H1 (cell line): ENCODE measurements around the gene DYNLRB2. TPM values are rescaled to one million over a fixed set of nuclear protein-coding genes. Genes with fewer than 3 reads are reported as not detected.

Experiments
- CTCF ChIA-PET: fragments of 300-600 bp; sonication (Branson Sonifier 250); formaldehyde crosslinking; loops from one replicate; lab custom pipeline; 2021; ENCODE audit not compliant: partially characterized antibody; lab: Charles Lee
- POLR2A ChIA-PET: fragments of 300-600 bp; sonication (Branson Sonifier 250); formaldehyde crosslinking; loops from one replicate; lab custom pipeline; 2021; ENCODE audit warnings: inconsistent platforms; ENCODE audit not compliant: partially characterized antibody; lab: Charles Lee
- DNase-seq, 2 experiments: peaks; one replicate each; pipeline versions ENCODE4 v3.0.0 to v3.0.0-alpha.2; 2010 to 2022; ENCODE audit warnings: low spot score in 2 of 2, low read depth in 1 of 2, mixed read lengths in 1 of 2
- FAIRE-seq: peaks from 2 replicates; lab custom pipeline; 2011; peaks lifted over from hg19 to GRCh38; lab: Jason Lieb, UNC
- H2AFZ ChIP-seq: 2 replicates; pipeline ENCODE4 v1.8.1; 2012; ENCODE audit warnings: low read length, inconsistent platforms
- H2AK5ac ChIP-seq: 2 replicates; pipeline ENCODE4 v1.6.1; 2013; ENCODE audit warnings: low read depth, low read length
- H2BK120ac ChIP-seq: replicated peaks from 2 replicates; pipeline ENCODE3; 2013; ENCODE audit warnings: low read depth, low read length, inconsistent platforms
- H2BK12ac ChIP-seq: 2 replicates; pipeline ENCODE4 v1.6.1; 2013; ENCODE audit warnings: low read depth, low read length
- H2BK15ac ChIP-seq: 2 replicates; pipeline ENCODE4 v1.6.1; 2013; ENCODE audit warnings: low read length
- H2BK20ac ChIP-seq: 2 replicates; pipeline ENCODE4 v1.6.1; 2013; ENCODE audit warnings: low read length
- H2BK5ac ChIP-seq: 2 replicates; pipeline ENCODE4 v1.6.1; 2013; ENCODE audit warnings: low read depth, low read length
- H3K14ac ChIP-seq: 2 replicates; pipeline ENCODE4 v1.6.1; 2013; ENCODE audit warnings: inconsistent platforms; ENCODE audit not compliant: insufficient read length
- H3K18ac ChIP-seq: 2 replicates; pipeline ENCODE4 v1.6.1; 2013; ENCODE audit warnings: low read length; ENCODE audit errors: extremely low read depth
- H3K23ac ChIP-seq: 2 replicates; pipeline ENCODE4 v1.6.1; 2013; ENCODE audit warnings: inconsistent platforms; ENCODE audit not compliant: insufficient read length
- H3K23me2 ChIP-seq: 2 replicates; pipeline ENCODE4 v1.6.1; 2013; ENCODE audit warnings: low read depth, low read length
- H3K27ac ChIP-seq: 2 replicates; pipeline ENCODE4 v1.6.1; 2011; ENCODE audit warnings: low read depth, low read length, inconsistent platforms
- H3K27me3 ChIP-seq, 4 experiments: replicated peaks in 1 of 4; 1 replicate in 1 of 4; 2 replicates in 3 of 4; pipeline versions ENCODE4 v1.6.1 to v1.8.1; 2011 to 2013; ENCODE audit warnings: low read length in 3 of 4, mild to moderate bottlenecking in 3 of 4, inconsistent platforms in 2 of 4, mixed read lengths in 2 of 4, moderate library complexity in 1 of 4; ENCODE audit not compliant: control insufficient read depth in 3 of 4, insufficient read depth in 3 of 4; ENCODE audit errors: extremely low read depth in 1 of 4
- H3K36me3 ChIP-seq, 4 experiments: 2 replicates each; pipeline versions ENCODE4 v1.6.1 to v1.8.1; 2011 to 2013; ENCODE audit warnings: mild to moderate bottlenecking in 4 of 4, low read length in 3 of 4, moderate library complexity in 2 of 4, control low read depth in 1 of 4, inconsistent platforms in 1 of 4; ENCODE audit not compliant: insufficient read depth in 4 of 4, control insufficient read depth in 2 of 4
- H3K4ac ChIP-seq: replicated peaks from 2 replicates; pipeline ENCODE3; 2013; ENCODE audit warnings: low read length, low read depth, mixed read lengths, inconsistent platforms; ENCODE audit not compliant: insufficient read length
- H3K4me1 ChIP-seq, 4 experiments: replicated peaks in 1 of 4; 1 replicate in 1 of 4; 2 replicates in 3 of 4; pipeline versions ENCODE4 v1.6.1 to v1.8.1; 2011 to 2013; ENCODE audit warnings: low read length in 3 of 4, inconsistent platforms in 2 of 4, mixed read lengths in 1 of 4; ENCODE audit not compliant: insufficient read depth in 4 of 4, control insufficient read depth in 3 of 4
- H3K4me2 ChIP-seq, 2 experiments: 2 replicates each; pipeline versions ENCODE4 v1.6.1 to v1.8.1; 2011 to 2013; ENCODE audit warnings: low read depth in 2 of 2, low read length in 2 of 2, control low read depth in 1 of 2, inconsistent platforms in 1 of 2, mild to moderate bottlenecking in 1 of 2; ENCODE audit not compliant: insufficient read depth in 1 of 2
- H3K4me3 ChIP-seq, 4 experiments: fragments of 200-600, 300-600 bp in 1 of 4; sonication (generic), shearing (Covaris generic), sonication (Bioruptor Twin) in 1 of 4; 2 replicates each; pipeline versions ENCODE4 v1.5.1 to v1.8.1; 2011 to 2016; ENCODE audit warnings: low read length in 4 of 4, low read depth in 3 of 4, control low read depth in 2 of 4, inconsistent platforms in 2 of 4, mild to moderate bottlenecking in 2 of 4, mixed read lengths in 1 of 4, moderate library complexity in 1 of 4; ENCODE audit not compliant: insufficient read depth in 2 of 4; ENCODE audit errors: extremely low read depth in 1 of 4
- H3K56ac ChIP-seq: replicated peaks from 2 replicates; pipeline ENCODE3; 2013; ENCODE audit warnings: low read depth, mild to moderate bottlenecking, mixed read lengths, low read length, inconsistent platforms; ENCODE audit not compliant: insufficient read length
- H3K79me1 ChIP-seq: 2 replicates; pipeline ENCODE4 v1.6.1; 2013; ENCODE audit warnings: low read depth, low read length, control low read depth
- H3K79me2 ChIP-seq, 2 experiments: 2 replicates each; pipeline versions ENCODE4 v1.6.1 to v1.8.1; 2012 to 2013; ENCODE audit warnings: low read length in 2 of 2, mild to moderate bottlenecking in 2 of 2, inconsistent platforms in 1 of 2; ENCODE audit not compliant: insufficient read depth in 2 of 2, control insufficient read depth in 1 of 2
- H3K9ac ChIP-seq, 4 experiments: replicated peaks in 1 of 4; 1 replicate in 1 of 4; 2 replicates in 3 of 4; pipeline versions ENCODE4 v1.6.1 to v1.8.1; 2011 to 2013; ENCODE audit warnings: low read depth in 3 of 4, low read length in 3 of 4, control low read depth in 2 of 4, mild to moderate bottlenecking in 2 of 4, moderate library complexity in 2 of 4, inconsistent platforms in 1 of 4; ENCODE audit errors: extremely low read depth in 1 of 4
- H3K9me3 ChIP-seq, 2 experiments: 2 replicates each; pipeline versions ENCODE4 v1.6.1 to v1.8.1; 2012 to 2013; ENCODE audit warnings: mild to moderate bottlenecking in 2 of 2, moderate library complexity in 2 of 2, control low read depth in 1 of 2, inconsistent platforms in 1 of 2, low read depth in 1 of 2, low read length in 1 of 2, mixed read lengths in 1 of 2; ENCODE audit not compliant: insufficient read depth in 2 of 2
- H4K20me1 ChIP-seq, 2 experiments: replicated peaks in 1 of 2; 2 replicates each; pipeline versions ENCODE3 to v1.8.1; 2011 to 2013; ENCODE audit warnings: inconsistent platforms in 2 of 2, low read length in 2 of 2, mild to moderate bottlenecking in 1 of 2; ENCODE audit not compliant: insufficient read depth in 2 of 2, control insufficient read depth in 1 of 2
- H4K5ac ChIP-seq: 2 replicates; pipeline ENCODE4 v1.6.1; 2013; ENCODE audit warnings: low read length, low read depth, mixed read lengths, inconsistent platforms; ENCODE audit not compliant: insufficient read length
- H4K8ac ChIP-seq: 2 replicates; pipeline ENCODE4 v1.8.0; 2013; ENCODE audit warnings: mild to moderate bottlenecking, moderate library complexity, low read length, inconsistent platforms; ENCODE audit not compliant: insufficient read depth; ENCODE audit errors: extremely low read depth
- H4K91ac ChIP-seq: replicated peaks from 2 replicates; pipeline ENCODE3; 2013; ENCODE audit warnings: low read length, mixed read lengths, inconsistent platforms; ENCODE audit not compliant: insufficient read length
- CBX5 ChIP-seq: fragments of 300-800, 300-1000 bp; sonication (generic); IDR thresholded peaks from 2 replicates; pipeline ENCODE4 v1.7.1; 2016; ENCODE audit warnings: antibody characterized with exemption, low read length, low read depth
- CEBPB ChIP-seq: IDR thresholded peaks from 2 replicates; pipeline ENCODE4 v1.6.1; 2012; ENCODE audit warnings: low read depth, low read length
- HDAC2 ChIP-seq, 2 experiments: fragments of 300-600 bp in 1 of 2; sonication (generic) in 1 of 2; IDR thresholded peaks; 2 replicates each; pipeline ENCODE4 v1.6.1; 2011 to 2012; ENCODE audit warnings: low read depth in 2 of 2, low read length in 2 of 2, mild to moderate bottlenecking in 2 of 2, moderate library complexity in 2 of 2, borderline replicate concordance in 1 of 2, inconsistent platforms in 1 of 2
- NANOG ChIP-seq: IDR thresholded peaks from 2 replicates; pipeline ENCODE4 v1.6.1; 2011; ENCODE audit warnings: low read length, low read depth, mild to moderate bottlenecking, inconsistent platforms; ENCODE audit not compliant: insufficient read depth, poor library complexity, severe bottlenecking
- NRF1 ChIP-seq: IDR thresholded peaks from 2 replicates; pipeline ENCODE4 v1.6.1; 2011; ENCODE audit warnings: mild to moderate bottlenecking, low read depth, low read length, improper control_type of control experiment
- RBBP5 ChIP-seq: IDR thresholded peaks from 2 replicates; pipeline ENCODE4 v1.7.1; 2012; ENCODE audit warnings: low read depth, mild to moderate bottlenecking, inconsistent platforms, low read length, moderate library complexity, borderline replicate concordance
- RXRA ChIP-seq: IDR thresholded peaks from 2 replicates; pipeline ENCODE4 v1.6.1; 2011; ENCODE audit warnings: low read depth, mild to moderate bottlenecking, low read length, moderate library complexity; ENCODE audit not compliant: insufficient read depth
- SAP30 ChIP-seq: fragments of 300-600 bp; sonication (generic); IDR thresholded peaks from 2 replicates; pipeline ENCODE4 v1.7.1; 2012; ENCODE audit warnings: low read length, moderate library complexity, mild to moderate bottlenecking, inconsistent platforms; ENCODE audit not compliant: insufficient read depth, insufficient replicate concordance
- SIRT6 ChIP-seq: IDR thresholded peaks from one replicate; pipeline ENCODE4 v1.7.1; 2012; ENCODE audit warnings: low read length, inconsistent platforms
- TCF12 ChIP-seq: IDR thresholded peaks from 2 replicates; pipeline ENCODE4 v1.6.1; 2011; ENCODE audit warnings: low read depth, mild to moderate bottlenecking, low read length
- ZNF274 ChIP-seq: IDR thresholded peaks from 2 replicates; pipeline ENCODE4 v1.7.0; 2012; ENCODE audit warnings: low read length, borderline replicate concordance; ENCODE audit errors: extremely low read depth
- WGBS, 2 experiments: shearing (Covaris generic) in 1 of 2; methylation state at CpG; one replicate each; pipeline versions ENCODE4 v1.1.6 to v1.1.7; 2013 to 2015; ENCODE audit warnings: low lambda C conversion rate in 2 of 2, mixed read lengths in 2 of 2, inconsistent platforms in 1 of 2, low coverage in 1 of 2, missing lambda C conversion rate in 1 of 2; ENCODE audit not compliant: insufficient replicate concordance in 2 of 2, insufficient coverage in 1 of 2, insufficient read length in 1 of 2; ENCODE audit errors: extremely low coverage in 1 of 2, missing lambda C conversion rate in 1 of 2; 5-methylcytosine and 5-hydroxymethylcytosine counted together
- polyA plus RNA-seq, 7 experiments: library from polyadenylated mRNA; depleted of rRNA in 3 of 7; stranded (reverse) in 5 of 7; unstranded in 2 of 7; fragments of >200 nt in 5 of 7; fragments of 200-250 nt in 2 of 7; gene quantifications; 1 replicate in 5 of 7; 2 replicates in 1 of 7; 4 replicates in 1 of 7; pipeline versions ENCODE4 v1.2.1 to v1.2.3, GENCODE V29; 2011 to 2013; ENCODE audit warnings: missing spikeins in 2 of 7, mixed read lengths in 2 of 7
- total RNA-seq: library from RNA; stranded (reverse); fragmentation: NEBNext Ultra II Directional; extraction: Animal tissue kit (Norgen Biotek cat#: 25700); gene quantifications from 2 replicates; pipeline ENCODE4 v1.2.1, GENCODE V29; 2021

DYNLRB2 gene
- total and polyA plus RNA-seq, 2 of the 8 experiments (the other 6 are each of a cell fraction or from before 2014, with no cell fraction given), result not detected

DNA sequence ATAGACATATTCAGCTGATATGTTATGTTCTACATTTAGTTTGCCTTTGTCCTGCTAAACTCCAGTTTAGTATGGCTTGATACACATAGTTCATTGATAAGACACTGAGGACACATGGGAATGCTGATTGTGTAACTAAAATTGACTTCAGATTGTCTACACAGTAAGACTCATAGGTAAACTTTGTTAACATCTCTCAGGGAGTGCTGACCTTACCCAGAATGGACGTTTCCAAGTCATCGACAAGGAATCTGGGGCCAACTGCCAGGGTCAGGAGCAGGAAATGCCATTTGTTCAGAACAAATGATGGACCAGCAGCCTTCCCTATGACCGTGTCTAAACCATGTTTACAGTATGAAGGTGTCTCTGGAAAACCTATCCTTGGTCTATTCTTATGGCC, 58.7 kb downstream of the DYNLRB2 start:
- Histone ChIP-seq H2AK5ac (no peak overlapping the region), H3K79me1 (no peaks in the 10 kb centered on the region), H3K9me3 (peaks cover 35 to 69% of the 10 kb centered on the region in 2 experiments; a peak in 3 of 4 replicates), H3K23me2 (peaks cover 10% of the 10 kb centered on the region; the same call in 1 of the 2 replicates), H2BK20ac (no peak overlapping the region), H3K18ac (no peak overlapping the region), H3K36me3 (no peaks in the 10 kb centered on the region; a peak in 1 of 8 replicates), H3K27me3 (no peaks in the 10 kb centered on the region), H3K4ac (no peak overlapping the region), H3K56ac (no peak overlapping the region), H3K4me1 (no peaks in the 10 kb centered on the region), H4K20me1 (peaks cover 0 to 5% of the 10 kb centered on the region in 2 experiments), H4K91ac (no peak overlapping the region), H2BK15ac (no peak overlapping the region), H3K4me3 (no peak overlapping the region), H2BK120ac (no peak overlapping the region), H2BK12ac (no peak overlapping the region), H2AFZ (no peak overlapping the region), H3K4me2 (no peak overlapping the region), H3K9ac (no peak overlapping the region), H3K23ac (no peak overlapping the region), H3K79me2 (no peaks in the 10 kb centered on the region), H3K27ac (no peak overlapping the region), H3K14ac (no peak overlapping the region), H4K8ac (no peak overlapping the region), H2BK5ac (no peak overlapping the region), H4K5ac (no peak overlapping the region)
- FAIRE-seq (no peak), DNase-seq (no peak)
- POLR2A ChIA-PET, result no interaction called here
- CTCF ChIA-PET, result interaction anchor here (0.9 kb wide), 1 partner anchor 10 kb away, joined by 3 read pairs; no protein-coding TSS in a partner anchor
- TF ChIP-seq HDAC2 (IDR thresholded peaks at IDR 0.05; ENCODE audit: borderline replicate concordance in 1 of 2, low read depth in 2 of 2, low read length in 2 of 2), result no peak
- no peak for TF ChIP-seq TCF12
- TF ChIP-seq ZNF274, result no peak
- no peak for TF ChIP-seq CEBPB
- TF ChIP-seq RBBP5, result no peak
- TF ChIP-seq NRF1, result no peak
- TF ChIP-seq NANOG, result no peak
- no peak for TF ChIP-seq RXRA
- no peak for TF ChIP-seq SAP30
- no peak for TF ChIP-seq SIRT6
- no peak for TF ChIP-seq CBX5
- WGBS, 2 experiments, result 83% methylated on average over 3 of the region's 3 CpGs; no CpG with 5 or more reads in 1 of the 2 experiments
